HEK293 (cell line): ENCODE results near the gene TSEN2.

Source experiments
- CTCF ChIA-PET: fragments of 350-600 bp; formaldehyde crosslinking; extraction: SDS; loops from one replicate; lab custom pipeline; 2021; ENCODE audit warnings: antibody characterized with exemption; lab: Yijun Ruan, JAX
- POLR2A ChIA-PET: fragments of 300-600 bp; formaldehyde crosslinking; extraction: SDS; loops from one replicate; lab custom pipeline; 2020; ENCODE audit warnings: antibody characterized with exemption, inconsistent platforms; lab: Yijun Ruan, JAX
- H3K27ac ChIP-seq: fragments of 200-500 bp; sonication (Bioruptor generic); 2 replicates; pipeline ENCODE4 v1.5.1; 2014; ENCODE audit warnings: low read depth, low read length, control low read depth, inconsistent platforms; ENCODE audit errors: extremely low read depth
- H3K36me3 ChIP-seq, 2 experiments: fragments of 200-500 bp in 1 of 2; sonication (Bioruptor generic) in 1 of 2; 1 replicate in 1 of 2; 2 replicates in 1 of 2; pipeline ENCODE4 v1.5.1; 2014 to 2017; ENCODE audit warnings: inconsistent platforms in 2 of 2, low read length in 2 of 2; ENCODE audit not compliant: control insufficient read depth in 2 of 2, insufficient read depth in 1 of 2
- H3K4me1 ChIP-seq: fragments of 200-500 bp; sonication (Bioruptor generic); 2 replicates; pipeline ENCODE4 v1.5.1; 2014; ENCODE audit warnings: mild to moderate bottlenecking, low read length, inconsistent platforms; ENCODE audit not compliant: control insufficient read depth, insufficient read depth
- H3K4me3 ChIP-seq: 2 replicates; pipeline ENCODE4 v1.5.1; 2011; ENCODE audit warnings: low read depth, mild to moderate bottlenecking, control low read depth, low read length, moderate library complexity
- H3K9me3 ChIP-seq: fragments of 200-500 bp; sonication (Bioruptor generic); 2 replicates; pipeline ENCODE4 v1.5.1; 2014; ENCODE audit warnings: low read depth, low read length, inconsistent platforms; ENCODE audit not compliant: control insufficient read depth, insufficient read depth
- OVOL3 ChIP-seq: fragments of 450-650 bp; formaldehyde crosslinking; IDR thresholded peaks from 2 replicates; pipeline ENCODE4 v1.5.1; 2016; ENCODE audit warnings: missing biosample characterization, missing genetic modification characterization
- ZNF2 ChIP-seq: fragments of 450-650 bp; formaldehyde crosslinking; IDR thresholded peaks from 2 replicates; pipeline ENCODE4 v1.5.1; 2016; ENCODE audit warnings: missing biosample characterization, missing genetic modification characterization
- ZNF24 ChIP-seq: fragments of 450-650 bp; formaldehyde crosslinking; IDR thresholded peaks from 2 replicates; pipeline ENCODE4 v1.5.1; 2016; ENCODE audit warnings: missing biosample characterization, missing genetic modification characterization
- ZNF423 ChIP-seq: fragments of 450-650 bp; formaldehyde crosslinking; IDR thresholded peaks from 2 replicates; pipeline ENCODE4 v1.5.1; 2016; ENCODE audit warnings: missing biosample characterization, missing genetic modification characterization
- ZNF426 ChIP-seq: fragments of 450-650 bp; formaldehyde crosslinking; IDR thresholded peaks from 2 replicates; pipeline ENCODE4 v1.5.1; 2017; ENCODE audit warnings: missing biosample characterization, missing genetic modification characterization, mild to moderate bottlenecking, inconsistent platforms, moderate library complexity
- ZNF521 ChIP-seq: fragments of 450-650 bp; formaldehyde crosslinking; IDR thresholded peaks from 2 replicates; pipeline ENCODE4 v1.5.1; 2017; ENCODE audit warnings: missing biosample characterization, mild to moderate bottlenecking, missing genetic modification characterization
- ZNF549 ChIP-seq: fragments of 450-650 bp; IDR thresholded peaks from 2 replicates; pipeline ENCODE4 v1.5.1; 2018; ENCODE audit warnings: missing biosample characterization, missing genetic modification characterization, mild to moderate bottlenecking, inconsistent platforms, moderate library complexity
- ZNF600 ChIP-seq: fragments of 450-650 bp; formaldehyde crosslinking; IDR thresholded peaks from 2 replicates; pipeline ENCODE4 v1.5.1; 2016; ENCODE audit warnings: missing biosample characterization, missing genetic modification characterization
- ZNF623 ChIP-seq: fragments of 450-650 bp; formaldehyde crosslinking; IDR thresholded peaks from 2 replicates; pipeline ENCODE4 v1.5.1; 2016; ENCODE audit warnings: missing biosample characterization, missing genetic modification characterization
- ZNF654 ChIP-seq: fragments of 450-650 bp; formaldehyde crosslinking; IDR thresholded peaks from 2 replicates; pipeline ENCODE4 v1.5.1; 2016; ENCODE audit warnings: low read depth, missing biosample characterization, missing genetic modification characterization
- ZNF768 ChIP-seq: fragments of 450-650 bp; formaldehyde crosslinking; IDR thresholded peaks from 2 replicates; pipeline ENCODE4 v1.5.1; 2018; ENCODE audit warnings: missing biosample characterization, mild to moderate bottlenecking, missing genetic modification characterization
- ZNF777 ChIP-seq: fragments of 450-650 bp; formaldehyde crosslinking; IDR thresholded peaks from 2 replicates; pipeline ENCODE4 v1.5.1; 2017; ENCODE audit warnings: missing biosample characterization, missing genetic modification characterization, borderline replicate concordance
- TF ChIP-seq, protein P1 (sequence below): fragments of 450-650 bp; formaldehyde crosslinking; IDR thresholded peaks from 2 replicates; pipeline ENCODE4 v1.5.0; 2017; ENCODE audit warnings: missing biosample characterization, missing genetic modification characterization, borderline replicate concordance
- TF ChIP-seq, protein P2 (sequence below): fragments of 450-650 bp; formaldehyde crosslinking; IDR thresholded peaks from 2 replicates; pipeline ENCODE4 v1.5.1; 2016; ENCODE audit warnings: missing biosample characterization, missing genetic modification characterization
- TF ChIP-seq, protein P3 (sequence below): fragments of 450-650 bp; formaldehyde crosslinking; IDR thresholded peaks from 2 replicates; pipeline ENCODE4 v1.5.1; 2016; ENCODE audit warnings: missing biosample characterization, missing genetic modification characterization
- TF ChIP-seq, protein P4 (sequence below): fragments of 450-650 bp; formaldehyde crosslinking; IDR thresholded peaks from 2 replicates; pipeline ENCODE4 v1.5.1; 2016; ENCODE audit warnings: missing biosample characterization, missing genetic modification characterization
- TF ChIP-seq, protein P5 (sequence below): fragments of 450-650 bp; formaldehyde crosslinking; IDR thresholded peaks from 2 replicates; pipeline ENCODE4 v1.5.1; 2016; ENCODE audit warnings: missing biosample characterization, missing genetic modification characterization, borderline replicate concordance
- TF ChIP-seq, protein P6 (sequence below): fragments of 450-650 bp; formaldehyde crosslinking; IDR thresholded peaks from 2 replicates; pipeline ENCODE4 v1.5.1; 2017; ENCODE audit warnings: missing biosample characterization, missing genetic modification characterization

The TSEN2 gene

DNA sequence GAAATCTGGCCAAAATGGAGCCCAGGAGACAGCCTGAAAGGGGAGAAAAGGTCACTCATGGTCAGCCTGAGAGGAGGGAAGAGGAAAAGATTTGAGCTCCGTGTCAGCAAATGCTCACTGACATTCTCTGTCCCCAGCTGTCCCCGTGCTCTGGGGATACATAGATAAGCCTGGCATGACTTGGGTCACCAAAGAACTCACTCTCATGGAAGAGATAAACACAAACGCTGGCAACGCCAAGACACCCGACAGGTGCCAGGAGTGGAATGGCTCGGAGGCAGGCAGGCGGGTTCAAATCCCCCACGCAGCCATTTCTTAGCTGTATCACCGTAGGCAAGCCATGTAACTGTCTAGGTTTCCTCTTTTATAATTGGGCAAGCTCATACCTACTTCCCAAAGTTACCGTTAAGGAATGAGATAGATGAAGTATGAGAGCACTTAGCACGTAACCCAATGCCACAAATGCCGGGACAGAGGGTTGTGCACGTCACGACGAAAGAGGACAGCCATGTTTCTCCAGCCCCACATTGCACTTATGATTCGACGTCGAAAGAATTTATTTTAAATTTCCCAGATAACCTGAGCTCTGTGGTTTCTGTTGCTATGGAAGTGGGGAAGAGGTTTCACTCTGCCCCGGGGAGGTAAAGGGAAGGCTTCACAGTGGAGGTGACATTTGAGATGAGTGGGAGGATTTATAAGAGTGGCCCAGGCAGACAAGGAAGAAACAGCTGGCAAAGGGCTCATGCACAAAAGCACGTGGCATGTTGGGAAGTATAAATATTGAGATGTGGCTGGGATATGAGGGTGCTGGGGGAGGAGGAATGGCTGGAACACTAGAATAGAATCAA is 41.4 kb upstream of the TSEN2 start (continued):
- TF ChIP-seq ZNF777: no peak
- TF ChIP-seq, protein P1, sequence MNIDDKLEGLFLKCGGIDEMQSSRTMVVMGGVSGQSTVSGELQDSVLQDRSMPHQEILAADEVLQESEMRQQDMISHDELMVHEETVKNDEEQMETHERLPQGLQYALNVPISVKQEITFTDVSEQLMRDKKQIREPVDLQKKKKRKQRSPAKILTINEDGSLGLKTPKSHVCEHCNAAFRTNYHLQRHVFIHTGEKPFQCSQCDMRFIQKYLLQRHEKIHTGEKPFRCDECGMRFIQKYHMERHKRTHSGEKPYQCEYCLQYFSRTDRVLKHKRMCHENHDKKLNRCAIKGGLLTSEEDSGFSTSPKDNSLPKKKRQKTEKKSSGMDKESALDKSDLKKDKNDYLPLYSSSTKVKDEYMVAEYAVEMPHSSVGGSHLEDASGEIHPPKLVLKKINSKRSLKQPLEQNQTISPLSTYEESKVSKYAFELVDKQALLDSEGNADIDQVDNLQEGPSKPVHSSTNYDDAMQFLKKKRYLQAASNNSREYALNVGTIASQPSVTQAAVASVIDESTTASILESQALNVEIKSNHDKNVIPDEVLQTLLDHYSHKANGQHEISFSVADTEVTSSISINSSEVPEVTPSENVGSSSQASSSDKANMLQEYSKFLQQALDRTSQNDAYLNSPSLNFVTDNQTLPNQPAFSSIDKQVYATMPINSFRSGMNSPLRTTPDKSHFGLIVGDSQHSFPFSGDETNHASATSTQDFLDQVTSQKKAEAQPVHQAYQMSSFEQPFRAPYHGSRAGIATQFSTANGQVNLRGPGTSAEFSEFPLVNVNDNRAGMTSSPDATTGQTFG: no peak
- no peak for TF ChIP-seq ZNF549
- TF ChIP-seq ZNF24 (tag by site-specific recombination): no peak
- no peak for TF ChIP-seq ZNF2 (tag by site-specific recombination)
- no peak for TF ChIP-seq ZNF654
- peak; percentile 47; the same call in 1 of the 2 replicates for TF ChIP-seq ZNF600 (tag by site-specific recombination)
- no peak for TF ChIP-seq ZNF623 (tag by site-specific recombination)
- TF ChIP-seq, protein P2, sequence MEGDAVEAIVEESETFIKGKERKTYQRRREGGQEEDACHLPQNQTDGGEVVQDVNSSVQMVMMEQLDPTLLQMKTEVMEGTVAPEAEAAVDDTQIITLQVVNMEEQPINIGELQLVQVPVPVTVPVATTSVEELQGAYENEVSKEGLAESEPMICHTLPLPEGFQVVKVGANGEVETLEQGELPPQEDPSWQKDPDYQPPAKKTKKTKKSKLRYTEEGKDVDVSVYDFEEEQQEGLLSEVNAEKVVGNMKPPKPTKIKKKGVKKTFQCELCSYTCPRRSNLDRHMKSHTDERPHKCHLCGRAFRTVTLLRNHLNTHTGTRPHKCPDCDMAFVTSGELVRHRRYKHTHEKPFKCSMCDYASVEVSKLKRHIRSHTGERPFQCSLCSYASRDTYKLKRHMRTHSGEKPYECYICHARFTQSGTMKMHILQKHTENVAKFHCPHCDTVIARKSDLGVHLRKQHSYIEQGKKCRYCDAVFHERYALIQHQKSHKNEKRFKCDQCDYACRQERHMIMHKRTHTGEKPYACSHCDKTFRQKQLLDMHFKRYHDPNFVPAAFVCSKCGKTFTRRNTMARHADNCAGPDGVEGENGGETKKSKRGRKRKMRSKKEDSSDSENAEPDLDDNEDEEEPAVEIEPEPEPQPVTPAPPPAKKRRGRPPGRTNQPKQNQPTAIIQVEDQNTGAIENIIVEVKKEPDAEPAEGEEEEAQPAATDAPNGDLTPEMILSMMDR (tag by site-specific recombination): no peak
- TF ChIP-seq ZNF521: no peak
- TF ChIP-seq, protein P3, sequence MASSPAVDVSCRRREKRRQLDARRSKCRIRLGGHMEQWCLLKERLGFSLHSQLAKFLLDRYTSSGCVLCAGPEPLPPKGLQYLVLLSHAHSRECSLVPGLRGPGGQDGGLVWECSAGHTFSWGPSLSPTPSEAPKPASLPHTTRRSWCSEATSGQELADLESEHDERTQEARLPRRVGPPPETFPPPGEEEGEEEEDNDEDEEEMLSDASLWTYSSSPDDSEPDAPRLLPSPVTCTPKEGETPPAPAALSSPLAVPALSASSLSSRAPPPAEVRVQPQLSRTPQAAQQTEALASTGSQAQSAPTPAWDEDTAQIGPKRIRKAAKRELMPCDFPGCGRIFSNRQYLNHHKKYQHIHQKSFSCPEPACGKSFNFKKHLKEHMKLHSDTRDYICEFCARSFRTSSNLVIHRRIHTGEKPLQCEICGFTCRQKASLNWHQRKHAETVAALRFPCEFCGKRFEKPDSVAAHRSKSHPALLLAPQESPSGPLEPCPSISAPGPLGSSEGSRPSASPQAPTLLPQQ (tag by site-specific recombination): peak; percentile 46; the same call in 1 of the 2 replicates
- TF ChIP-seq ZNF426: no peak

DNA sequence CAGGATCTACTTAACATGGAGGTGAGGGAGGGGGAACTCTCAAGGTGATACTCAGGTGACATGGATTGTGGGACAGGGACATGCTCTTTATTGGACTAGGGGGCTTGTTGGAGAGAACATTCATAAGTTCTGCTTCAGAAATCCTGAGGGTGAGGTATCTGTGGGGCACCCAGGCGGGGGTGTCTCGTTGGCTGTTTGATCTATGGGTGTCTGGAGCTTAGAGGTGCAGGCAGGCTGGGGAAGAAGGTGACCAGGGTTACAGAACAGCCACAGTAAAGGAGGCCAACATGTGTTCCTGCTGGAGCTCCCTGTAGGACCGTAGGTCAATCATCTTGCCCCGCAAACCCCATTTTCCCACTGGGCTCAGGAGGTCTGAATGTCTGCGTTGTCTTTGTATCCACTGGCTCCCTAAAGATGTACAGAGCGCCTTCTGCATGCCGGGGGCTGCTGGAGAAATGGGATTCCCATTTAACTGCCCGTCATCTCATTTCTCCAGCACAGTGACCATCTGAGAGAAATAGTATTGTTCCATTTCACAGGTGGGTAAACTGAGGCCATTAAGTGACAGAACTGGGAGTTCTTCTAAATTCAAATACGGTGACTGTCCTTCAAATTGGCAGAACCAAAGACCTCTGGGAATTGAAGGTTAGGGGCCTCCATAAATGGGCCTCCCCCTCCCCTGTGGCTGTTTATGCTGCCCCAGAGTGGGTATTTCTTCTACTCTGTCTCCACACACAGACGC is 40.3 kb upstream of the TSEN2 start:
- no peak overlapping the region for H3K4me3 ChIP-seq
- peaks cover 13% of the 10 kb centered on the region; the same call in 1 of the 2 replicates for H3K4me1 ChIP-seq
- no peaks in the 10 kb centered on the region for H3K36me3 ChIP-seq
- CTCF ChIA-PET: interaction anchor here (1.0 kb wide), 1 partner anchor 14 kb away, joined by 3 read pairs; no protein-coding TSS in a partner anchor
- no peaks in the 10 kb centered on the region for H3K9me3 ChIP-seq
- TF ChIP-seq, protein P4, sequence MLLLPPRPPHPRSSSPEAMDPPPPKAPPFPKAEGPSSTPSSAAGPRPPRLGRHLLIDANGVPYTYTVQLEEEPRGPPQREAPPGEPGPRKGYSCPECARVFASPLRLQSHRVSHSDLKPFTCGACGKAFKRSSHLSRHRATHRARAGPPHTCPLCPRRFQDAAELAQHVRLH (tag by site-specific recombination): 0 out of 2 replicates have a peak, but pooled peaks have one; percentile 15
- TF ChIP-seq, protein P5, sequence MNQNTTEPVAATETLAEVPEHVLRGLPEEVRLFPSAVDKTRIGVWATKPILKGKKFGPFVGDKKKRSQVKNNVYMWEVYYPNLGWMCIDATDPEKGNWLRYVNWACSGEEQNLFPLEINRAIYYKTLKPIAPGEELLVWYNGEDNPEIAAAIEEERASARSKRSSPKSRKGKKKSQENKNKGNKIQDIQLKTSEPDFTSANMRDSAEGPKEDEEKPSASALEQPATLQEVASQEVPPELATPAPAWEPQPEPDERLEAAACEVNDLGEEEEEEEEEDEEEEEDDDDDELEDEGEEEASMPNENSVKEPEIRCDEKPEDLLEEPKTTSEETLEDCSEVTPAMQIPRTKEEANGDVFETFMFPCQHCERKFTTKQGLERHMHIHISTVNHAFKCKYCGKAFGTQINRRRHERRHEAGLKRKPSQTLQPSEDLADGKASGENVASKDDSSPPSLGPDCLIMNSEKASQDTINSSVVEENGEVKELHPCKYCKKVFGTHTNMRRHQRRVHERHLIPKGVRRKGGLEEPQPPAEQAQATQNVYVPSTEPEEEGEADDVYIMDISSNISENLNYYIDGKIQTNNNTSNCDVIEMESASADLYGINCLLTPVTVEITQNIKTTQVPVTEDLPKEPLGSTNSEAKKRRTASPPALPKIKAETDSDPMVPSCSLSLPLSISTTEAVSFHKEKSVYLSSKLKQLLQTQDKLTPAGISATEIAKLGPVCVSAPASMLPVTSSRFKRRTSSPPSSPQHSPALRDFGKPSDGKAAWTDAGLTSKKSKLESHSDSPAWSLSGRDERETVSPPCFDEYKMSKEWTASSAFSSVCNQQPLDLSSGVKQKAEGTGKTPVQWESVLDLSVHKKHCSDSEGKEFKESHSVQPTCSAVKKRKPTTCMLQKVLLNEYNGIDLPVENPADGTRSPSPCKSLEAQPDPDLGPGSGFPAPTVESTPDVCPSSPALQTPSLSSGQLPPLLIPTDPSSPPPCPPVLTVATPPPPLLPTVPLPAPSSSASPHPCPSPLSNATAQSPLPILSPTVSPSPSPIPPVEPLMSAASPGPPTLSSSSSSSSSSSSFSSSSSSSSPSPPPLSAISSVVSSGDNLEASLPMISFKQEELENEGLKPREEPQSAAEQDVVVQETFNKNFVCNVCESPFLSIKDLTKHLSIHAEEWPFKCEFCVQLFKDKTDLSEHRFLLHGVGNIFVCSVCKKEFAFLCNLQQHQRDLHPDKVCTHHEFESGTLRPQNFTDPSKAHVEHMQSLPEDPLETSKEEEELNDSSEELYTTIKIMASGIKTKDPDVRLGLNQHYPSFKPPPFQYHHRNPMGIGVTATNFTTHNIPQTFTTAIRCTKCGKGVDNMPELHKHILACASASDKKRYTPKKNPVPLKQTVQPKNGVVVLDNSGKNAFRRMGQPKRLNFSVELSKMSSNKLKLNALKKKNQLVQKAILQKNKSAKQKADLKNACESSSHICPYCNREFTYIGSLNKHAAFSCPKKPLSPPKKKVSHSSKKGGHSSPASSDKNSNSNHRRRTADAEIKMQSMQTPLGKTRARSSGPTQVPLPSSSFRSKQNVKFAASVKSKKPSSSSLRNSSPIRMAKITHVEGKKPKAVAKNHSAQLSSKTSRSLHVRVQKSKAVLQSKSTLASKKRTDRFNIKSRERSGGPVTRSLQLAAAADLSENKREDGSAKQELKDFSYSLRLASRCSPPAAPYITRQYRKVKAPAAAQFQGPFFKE (tag by site-specific recombination): no peak
- TF ChIP-seq OVOL3 (tag by site-specific recombination) (no peak), ZNF768 (tag by site-specific recombination) (0 out of 2 replicates have a peak, but pooled peaks have one; percentile 12), ZNF423 (peak; percentile 8; the same call in 1 of the 2 replicates)
- TF ChIP-seq, protein P6, sequence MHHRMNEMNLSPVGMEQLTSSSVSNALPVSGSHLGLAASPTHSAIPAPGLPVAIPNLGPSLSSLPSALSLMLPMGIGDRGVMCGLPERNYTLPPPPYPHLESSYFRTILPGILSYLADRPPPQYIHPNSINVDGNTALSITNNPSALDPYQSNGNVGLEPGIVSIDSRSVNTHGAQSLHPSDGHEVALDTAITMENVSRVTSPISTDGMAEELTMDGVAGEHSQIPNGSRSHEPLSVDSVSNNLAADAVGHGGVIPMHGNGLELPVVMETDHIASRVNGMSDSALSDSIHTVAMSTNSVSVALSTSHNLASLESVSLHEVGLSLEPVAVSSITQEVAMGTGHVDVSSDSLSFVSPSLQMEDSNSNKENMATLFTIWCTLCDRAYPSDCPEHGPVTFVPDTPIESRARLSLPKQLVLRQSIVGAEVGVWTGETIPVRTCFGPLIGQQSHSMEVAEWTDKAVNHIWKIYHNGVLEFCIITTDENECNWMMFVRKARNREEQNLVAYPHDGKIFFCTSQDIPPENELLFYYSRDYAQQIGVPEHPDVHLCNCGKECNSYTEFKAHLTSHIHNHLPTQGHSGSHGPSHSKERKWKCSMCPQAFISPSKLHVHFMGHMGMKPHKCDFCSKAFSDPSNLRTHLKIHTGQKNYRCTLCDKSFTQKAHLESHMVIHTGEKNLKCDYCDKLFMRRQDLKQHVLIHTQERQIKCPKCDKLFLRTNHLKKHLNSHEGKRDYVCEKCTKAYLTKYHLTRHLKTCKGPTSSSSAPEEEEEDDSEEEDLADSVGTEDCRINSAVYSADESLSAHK (tag by site-specific recombination): no peak
- POLR2A ChIA-PET: no interaction called here
- H3K27ac ChIP-seq: peak overlapping the region; percentile 49; the same call in 1 of the 2 replicates
